WTC11 (cell line): ENCODE measurements around the gene DLL1. TPM values are rescaled to one million over a fixed set of nuclear protein-coding genes. Genes with fewer than 3 reads are reported as not detected.

Experiments
- ATAC-seq: fragments of 200-7000 bp; cut with Tn5 transposase; 2 replicates; pipeline ENCODE4 v1.10.0; 2021; ENCODE audit warnings: mild to moderate bottlenecking, moderate library complexity
- CTCF ChIA-PET: fragments of 300-600 bp; sonication (Branson Sonifier 250); formaldehyde crosslinking; loops from one replicate; lab custom pipeline; 2021; ENCODE audit warnings: antibody characterized with exemption; lab: Charles Lee
- POLR2A ChIA-PET: fragments of 350-600 bp; sonication (Branson Sonifier 250); formaldehyde crosslinking; loops from one replicate; lab custom pipeline; 2021; ENCODE audit warnings: antibody characterized with exemption; lab: Charles Lee
- DNase-seq: peaks from one replicate; pipeline ENCODE4 v3.0.0; 2021; ENCODE audit warnings: low spot score
- H3K27ac Mint-ChIP-seq: 2 replicates; pipeline ENCODE4 v1.8.0; 2021; ENCODE audit warnings: mixed read lengths
- H3K27me3 Mint-ChIP-seq: 2 replicates; pipeline ENCODE4 v1.8.0; 2021; ENCODE audit warnings: low read depth, mild to moderate bottlenecking, moderate library complexity, mixed read lengths
- H3K36me3 Mint-ChIP-seq: 2 replicates; pipeline ENCODE4 v1.8.0; 2021; ENCODE audit warnings: mixed read lengths
- H3K4me1 Mint-ChIP-seq: 2 replicates; pipeline ENCODE4 v1.8.0; 2022; ENCODE audit warnings: mixed read lengths
- H3K4me3 Mint-ChIP-seq: 2 replicates; pipeline ENCODE4 v1.8.0; 2021; ENCODE audit warnings: mild to moderate bottlenecking, moderate library complexity, mixed read lengths
- H3K9me3 Mint-ChIP-seq: 2 replicates; pipeline ENCODE4 v1.8.0; 2021; ENCODE audit warnings: mixed read lengths
- ELF4 ChIP-seq: sonication (generic); formaldehyde crosslinking; IDR thresholded peaks from 2 replicates; pipeline ENCODE4 v1.8.1; 2022; ENCODE audit warnings: low read depth, mild to moderate bottlenecking, moderate library complexity, missing genetic modification reagents
- EMX1 ChIP-seq: fragments of 250-450 bp; sonication (Bioruptor Pico); IDR thresholded peaks from 2 replicates; pipeline ENCODE4 v1.8.0; 2021; ENCODE audit warnings: mild to moderate bottlenecking
- ESRRA ChIP-seq: sonication (generic); formaldehyde crosslinking; IDR thresholded peaks from 2 replicates; pipeline ENCODE4 v1.8.1; 2022; ENCODE audit warnings: mild to moderate bottlenecking, missing genetic modification reagents, borderline replicate concordance
- FOXP1 ChIP-seq: sonication (generic); formaldehyde crosslinking; IDR thresholded peaks from 2 replicates; pipeline ENCODE4 v1.8.0; 2022; ENCODE audit warnings: missing genetic modification reagents, mild to moderate bottlenecking, moderate library complexity, borderline replicate concordance
- IRF1 ChIP-seq: sonication (generic); formaldehyde crosslinking; IDR thresholded peaks from 2 replicates; pipeline ENCODE4 v1.8.0; 2023; ENCODE audit warnings: missing genetic modification reagents
- NFATC4 ChIP-seq: fragments of 250-450 bp; sonication (Bioruptor Pico); IDR thresholded peaks from 2 replicates; pipeline ENCODE4 v1.9.0; 2021; ENCODE audit warnings: mild to moderate bottlenecking
- NFE2L1 ChIP-seq: sonication (generic); formaldehyde crosslinking; IDR thresholded peaks from 2 replicates; pipeline ENCODE4 v1.8.1; 2023; ENCODE audit warnings: missing genetic modification reagents
- NR3C1 ChIP-seq: sonication (generic); formaldehyde crosslinking; conservative IDR thresholded peaks from 2 replicates; pipeline ENCODE4 v1.8.1; 2023; ENCODE audit warnings: low read depth, mild to moderate bottlenecking, missing genetic modification reagents
- PRDM15 ChIP-seq: sonication (generic); formaldehyde crosslinking; IDR thresholded peaks from 2 replicates; pipeline ENCODE4 v1.8.0; 2022; ENCODE audit warnings: missing genetic modification reagents
- PRRX2 ChIP-seq: fragments of 250-450 bp; sonication (Bioruptor Pico); IDR thresholded peaks from 2 replicates; pipeline ENCODE4 v1.8.0; 2021; ENCODE audit warnings: mild to moderate bottlenecking
- RORB ChIP-seq: fragments of 250-450 bp; sonication (Bioruptor Pico); IDR thresholded peaks from 2 replicates; pipeline ENCODE4 v1.9.0; 2021; ENCODE audit warnings: mild to moderate bottlenecking
- SMAD3 ChIP-seq: sonication (generic); formaldehyde crosslinking; IDR thresholded peaks from 2 replicates; pipeline ENCODE4 v1.8.0; 2022; ENCODE audit warnings: missing genetic modification reagents, mild to moderate bottlenecking, borderline replicate concordance
- SMAD4 ChIP-seq: sonication (generic); formaldehyde crosslinking; IDR thresholded peaks from 2 replicates; pipeline ENCODE4 v1.8.0; 2022; ENCODE audit warnings: mild to moderate bottlenecking, missing genetic modification reagents
- SP1 ChIP-seq: sonication (generic); formaldehyde crosslinking; conservative IDR thresholded peaks from 2 replicates; pipeline ENCODE4 v1.8.1; 2022; ENCODE audit warnings: missing genetic modification reagents
- STAT6 ChIP-seq: sonication (generic); formaldehyde crosslinking; conservative IDR thresholded peaks from 2 replicates; pipeline ENCODE4 v1.8.1; 2023; ENCODE audit warnings: mild to moderate bottlenecking, low read depth, missing genetic modification reagents, moderate library complexity
- TEAD4 ChIP-seq: sonication (generic); formaldehyde crosslinking; IDR thresholded peaks from 2 replicates; pipeline ENCODE4 v1.8.0; 2022; ENCODE audit warnings: mild to moderate bottlenecking, missing genetic modification reagents
- ZNF138 ChIP-seq: sonication (generic); formaldehyde crosslinking; conservative IDR thresholded peaks from 2 replicates; pipeline ENCODE4 v1.8.1; 2022; ENCODE audit warnings: mild to moderate bottlenecking, moderate library complexity, missing genetic modification reagents
- ZNF263 ChIP-seq: sonication (generic); formaldehyde crosslinking; IDR thresholded peaks from 2 replicates; pipeline ENCODE4 v1.8.1; 2022; ENCODE audit warnings: low read depth, mild to moderate bottlenecking, moderate library complexity, missing genetic modification reagents
- ZNF317 ChIP-seq: sonication (generic); formaldehyde crosslinking; IDR thresholded peaks from 2 replicates; pipeline ENCODE4 v1.8.1; 2023; ENCODE audit warnings: low read depth, mild to moderate bottlenecking, moderate library complexity, missing genetic modification reagents, borderline replicate concordance
- total RNA-seq: library from RNA; stranded (reverse); gene quantifications from 3 replicates; pipeline ENCODE4 v1.2.3, GENCODE V29; 2021
- TF ChIP-seq, protein P1 (sequence below): fragments of 250-450 bp; sonication (Bioruptor Pico); IDR thresholded peaks from 2 replicates; pipeline ENCODE4 v1.9.0; 2021; ENCODE audit warnings: mild to moderate bottlenecking
- TF ChIP-seq, protein P2 (sequence below): sonication (generic); formaldehyde crosslinking; IDR thresholded peaks from 2 replicates; pipeline ENCODE4 v1.8.1; 2023; ENCODE audit warnings: mild to moderate bottlenecking, missing genetic modification reagents, moderate library complexity
- TF ChIP-seq, protein P3 (sequence below): fragments of 250-450 bp; sonication (Bioruptor Pico); conservative IDR thresholded peaks from 2 replicates; pipeline ENCODE4 v1.9.0; 2021; ENCODE audit warnings: mild to moderate bottlenecking
- TF ChIP-seq, protein P4 (sequence below): sonication (generic); formaldehyde crosslinking; IDR thresholded peaks from 2 replicates; pipeline ENCODE4 v1.8.0; 2023; ENCODE audit warnings: mild to moderate bottlenecking, missing genetic modification reagents

DLL1 gene
- total RNA-seq, 1 experiment from 2014 or later, result 25.3 TPM

GRCh38 chr6:170306324-170307079 lies 15.6 kb upstream of the DLL1 start, which contains the start of gene FAM120B:
Gene FAM120B, plus strand, starts transcription at chr6:170306758. Its CDS starts 10,633 bp downstream, at chr6:170317391.
- ATAC-seq (peak; percentile 84), DNase-seq (peak; percentile 70)
- Mint-ChIP-seq H3K36me3 (peaks cover 44% of the 10 kb centered on the region), H3K9me3 (peaks cover 45% of the 10 kb centered on the region), H3K27ac (0 out of 2 replicates have a peak within 1 kb of the TSS, but pooled peaks have one; percentile 4), H3K4me1 (peaks cover 18% of the 10 kb centered on the region), H3K4me3 (peak within 1 kb of the TSS; percentile 76), H3K27me3 (peaks cover 57% of the 10 kb centered on the region)
- ChIA-PET POLR2A (no interaction called here), CTCF (interaction anchor here (1.4 kb wide), 1 partner anchor 16 kb away, joined by 3 read pairs; the partner anchor contains the start of gene DLL1)
- no peak for TF ChIP-seq RORB (CRISPR knock-in tag)
- TF ChIP-seq ELF4 (CRISPR knock-in tag), result 0 out of 2 replicates have a peak, but pooled peaks have one; percentile 75
- peak; percentile 95 for TF ChIP-seq NFE2L1 (CRISPR knock-in tag)
- TF ChIP-seq, protein P1, sequence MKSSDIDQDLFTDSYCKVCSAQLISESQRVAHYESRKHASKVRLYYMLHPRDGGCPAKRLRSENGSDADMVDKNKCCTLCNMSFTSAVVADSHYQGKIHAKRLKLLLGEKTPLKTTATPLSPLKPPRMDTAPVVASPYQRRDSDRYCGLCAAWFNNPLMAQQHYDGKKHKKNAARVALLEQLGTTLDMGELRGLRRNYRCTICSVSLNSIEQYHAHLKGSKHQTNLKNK, result no peak
- peak; percentile 34; the same call in 1 of the 2 replicates for TF ChIP-seq SP1 (CRISPR knock-in tag)
- TF ChIP-seq, protein P2, sequence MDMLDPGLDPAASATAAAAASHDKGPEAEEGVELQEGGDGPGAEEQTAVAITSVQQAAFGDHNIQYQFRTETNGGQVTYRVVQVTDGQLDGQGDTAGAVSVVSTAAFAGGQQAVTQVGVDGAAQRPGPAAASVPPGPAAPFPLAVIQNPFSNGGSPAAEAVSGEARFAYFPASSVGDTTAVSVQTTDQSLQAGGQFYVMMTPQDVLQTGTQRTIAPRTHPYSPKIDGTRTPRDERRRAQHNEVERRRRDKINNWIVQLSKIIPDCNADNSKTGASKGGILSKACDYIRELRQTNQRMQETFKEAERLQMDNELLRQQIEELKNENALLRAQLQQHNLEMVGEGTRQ (CRISPR knock-in tag), result 0 out of 2 replicates have a peak, but pooled peaks have one; percentile 0
- TF ChIP-seq PRDM15, result no peak
- no peak for TF ChIP-seq ZNF138 (CRISPR knock-in tag)
- TF ChIP-seq EMX1 (CRISPR knock-in tag), result no peak
- peak; percentile 78; the same call in 1 of the 2 replicates for TF ChIP-seq ESRRA
- no peak for TF ChIP-seq ZNF317 (CRISPR knock-in tag)
- TF ChIP-seq, protein P3, sequence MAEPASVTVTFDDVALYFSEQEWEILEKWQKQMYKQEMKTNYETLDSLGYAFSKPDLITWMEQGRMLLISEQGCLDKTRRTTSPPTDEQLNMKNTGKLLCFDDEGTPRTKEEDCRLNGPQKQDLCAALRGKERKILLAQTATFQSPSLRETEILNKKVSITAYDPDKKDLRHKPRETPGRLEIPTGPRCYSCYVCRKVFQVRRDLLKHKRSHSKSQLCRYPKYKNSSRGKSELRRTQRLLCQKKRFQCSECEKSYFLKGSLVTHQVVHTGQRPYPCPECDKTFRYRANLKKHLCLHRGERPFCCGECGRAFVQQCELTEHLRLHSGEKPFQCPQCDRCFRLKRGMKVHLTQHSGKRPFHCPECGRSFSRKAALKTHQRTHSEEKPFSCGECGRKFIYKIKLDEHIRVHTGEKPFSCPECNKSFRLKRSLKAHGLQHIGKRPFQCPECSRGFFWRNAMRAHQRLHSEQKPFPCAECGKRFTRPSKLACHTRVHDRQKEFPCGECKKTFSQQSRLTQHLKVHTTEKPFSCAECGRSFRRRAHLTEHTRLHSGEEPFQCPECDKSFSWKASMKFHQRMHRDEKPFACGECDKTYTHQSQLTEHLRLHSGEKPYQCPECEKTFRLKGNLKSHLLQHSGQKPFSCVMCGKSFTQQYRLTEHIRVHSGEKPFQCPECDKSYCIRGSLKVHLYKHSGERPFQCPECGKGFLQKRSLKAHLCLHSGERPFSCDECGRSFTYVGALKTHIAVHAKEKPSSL (CRISPR knock-in tag), result no peak
- TF ChIP-seq SMAD4, result no peak
- no peak for TF ChIP-seq PRRX2 (CRISPR knock-in tag)
- TF ChIP-seq STAT6, result no peak
- TF ChIP-seq SMAD3 (CRISPR knock-in tag), result no peak; the same call in 1 of the 2 replicates
- TF ChIP-seq, protein P4, sequence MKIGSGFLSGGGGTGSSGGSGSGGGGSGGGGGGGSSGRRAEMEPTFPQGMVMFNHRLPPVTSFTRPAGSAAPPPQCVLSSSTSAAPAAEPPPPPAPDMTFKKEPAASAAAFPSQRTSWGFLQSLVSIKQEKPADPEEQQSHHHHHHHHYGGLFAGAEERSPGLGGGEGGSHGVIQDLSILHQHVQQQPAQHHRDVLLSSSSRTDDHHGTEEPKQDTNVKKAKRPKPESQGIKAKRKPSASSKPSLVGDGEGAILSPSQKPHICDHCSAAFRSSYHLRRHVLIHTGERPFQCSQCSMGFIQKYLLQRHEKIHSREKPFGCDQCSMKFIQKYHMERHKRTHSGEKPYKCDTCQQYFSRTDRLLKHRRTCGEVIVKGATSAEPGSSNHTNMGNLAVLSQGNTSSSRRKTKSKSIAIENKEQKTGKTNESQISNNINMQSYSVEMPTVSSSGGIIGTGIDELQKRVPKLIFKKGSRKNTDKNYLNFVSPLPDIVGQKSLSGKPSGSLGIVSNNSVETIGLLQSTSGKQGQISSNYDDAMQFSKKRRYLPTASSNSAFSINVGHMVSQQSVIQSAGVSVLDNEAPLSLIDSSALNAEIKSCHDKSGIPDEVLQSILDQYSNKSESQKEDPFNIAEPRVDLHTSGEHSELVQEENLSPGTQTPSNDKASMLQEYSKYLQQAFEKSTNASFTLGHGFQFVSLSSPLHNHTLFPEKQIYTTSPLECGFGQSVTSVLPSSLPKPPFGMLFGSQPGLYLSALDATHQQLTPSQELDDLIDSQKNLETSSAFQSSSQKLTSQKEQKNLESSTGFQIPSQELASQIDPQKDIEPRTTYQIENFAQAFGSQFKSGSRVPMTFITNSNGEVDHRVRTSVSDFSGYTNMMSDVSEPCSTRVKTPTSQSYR (CRISPR knock-in tag), result no peak; the same call in 1 of the 2 replicates
- TF ChIP-seq IRF1 (CRISPR knock-in tag), result peak; percentile 87
- 0 out of 2 replicates have a peak, but pooled peaks have one; percentile 28 for TF ChIP-seq ZNF263 (CRISPR knock-in tag)
- peak; percentile 94 for TF ChIP-seq FOXP1 (CRISPR knock-in tag)
- no peak for TF ChIP-seq NR3C1
- TF ChIP-seq TEAD4 (CRISPR knock-in tag), result no peak; the same call in 1 of the 2 replicates
- no peak for TF ChIP-seq NFATC4 (CRISPR knock-in tag)
